GM18526 (cell line): ENCODE measurements around the gene CFD.

Experiments
- POLR2A ChIP-seq: IDR thresholded peaks from 3 replicates; pipeline ENCODE4 v1.6.1; 2011; ENCODE audit not compliant: insufficient read length; ENCODE audit errors: extremely low read depth

The CFD gene

DNA sequence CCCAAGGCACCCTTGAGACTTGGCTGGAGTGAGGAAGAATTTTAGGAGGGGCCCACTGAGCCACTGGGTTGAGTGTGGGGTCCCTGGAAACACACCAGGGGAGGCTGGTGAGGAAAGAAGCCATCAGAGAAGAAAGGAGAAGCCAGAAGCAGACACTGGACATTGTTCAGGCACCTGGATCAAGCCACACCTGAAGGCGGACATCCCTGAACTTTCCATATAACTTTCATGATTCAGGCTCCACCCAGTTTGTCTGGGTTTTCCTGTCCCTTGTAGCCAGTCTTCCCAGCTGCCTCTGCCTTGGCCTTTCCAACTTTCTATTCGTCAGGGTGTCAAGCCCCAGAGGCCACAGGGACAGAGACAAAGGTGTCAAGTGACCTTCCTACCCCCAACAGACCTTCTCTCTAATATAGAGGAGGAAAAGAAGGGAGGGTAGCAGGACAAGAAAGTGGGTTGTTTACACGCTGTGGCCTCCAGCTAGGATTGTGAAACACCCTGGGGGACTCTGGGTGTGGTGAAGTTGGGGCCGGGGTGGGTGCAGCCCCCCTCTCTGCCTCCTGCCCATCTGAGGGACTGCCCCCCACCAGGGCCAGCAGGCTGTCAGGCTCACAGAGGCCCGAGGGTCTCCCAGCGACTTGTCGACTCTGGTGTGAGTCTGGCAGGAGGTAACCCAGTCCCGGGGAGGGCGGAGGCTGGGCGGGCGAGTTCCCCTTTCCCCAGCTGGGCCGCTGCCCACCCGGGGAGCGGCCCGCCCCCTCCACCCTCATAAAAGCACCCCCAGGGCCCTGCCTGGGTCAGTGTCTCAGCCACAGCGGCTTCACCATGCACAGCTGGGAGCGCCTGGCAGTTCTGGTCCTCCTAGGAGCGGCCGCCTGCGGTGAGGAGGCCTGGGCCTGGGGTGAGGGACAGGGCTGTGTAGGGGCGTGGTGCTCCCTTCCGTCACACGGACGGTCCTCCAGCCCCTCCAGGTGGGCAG, at the start of gene CFD:
TSS of gene CFD (plus strand) at position 797 of the 976 bp plus-strand sequence. CDS start at position 823, 26 bp downstream.
- no peak for TF ChIP-seq POLR2A

- TF ChIP-seq POLR2A, result no peak
Measured at GRCh38 chr19:810077-810855, 49.2 kb upstream of the CFD start.

- no peak for TF ChIP-seq POLR2A
Measured at GRCh38 chr19:810883-811489, 48.5 kb upstream of the CFD start.

- TF ChIP-seq POLR2A, result no peak
Measured at GRCh38 chr19:811506-812048, 47.9 kb upstream of the CFD start.

DNA sequence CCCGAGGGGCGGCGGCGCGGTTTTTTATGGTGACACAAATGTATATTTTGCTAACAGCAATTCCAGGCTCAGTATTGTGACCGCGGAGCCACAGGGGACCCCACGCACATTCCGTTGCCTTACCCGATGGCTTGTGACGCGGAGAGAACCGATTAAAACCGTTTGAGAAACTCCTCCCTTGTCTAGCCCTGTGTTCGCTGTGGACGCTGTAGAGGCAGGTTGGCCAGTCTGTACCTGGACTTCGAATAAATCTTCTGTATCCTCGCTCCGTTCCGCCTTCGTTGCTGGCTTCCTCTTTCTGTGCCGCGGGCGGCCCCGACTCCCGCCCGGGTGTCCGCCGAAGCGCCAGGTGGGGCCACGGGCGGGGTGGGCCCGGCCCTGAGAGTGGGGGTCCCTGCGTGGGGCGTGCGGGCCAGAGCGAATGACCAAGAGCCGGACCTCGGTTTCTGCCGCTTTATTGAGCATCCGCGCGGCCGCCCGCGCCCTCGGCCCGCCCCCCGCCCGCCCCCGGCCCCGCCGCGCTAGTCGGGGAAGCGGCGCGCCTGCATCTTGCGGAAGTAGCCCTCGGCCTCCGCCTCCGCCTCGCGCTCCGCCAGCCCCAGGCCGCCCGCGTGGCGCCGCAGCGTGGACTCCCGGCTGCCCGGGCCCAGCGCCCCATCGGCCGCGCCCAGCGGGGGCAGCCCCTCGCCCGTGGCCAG, 47.3 kb upstream of the CFD start:
- no peak for TF ChIP-seq POLR2A

DNA sequence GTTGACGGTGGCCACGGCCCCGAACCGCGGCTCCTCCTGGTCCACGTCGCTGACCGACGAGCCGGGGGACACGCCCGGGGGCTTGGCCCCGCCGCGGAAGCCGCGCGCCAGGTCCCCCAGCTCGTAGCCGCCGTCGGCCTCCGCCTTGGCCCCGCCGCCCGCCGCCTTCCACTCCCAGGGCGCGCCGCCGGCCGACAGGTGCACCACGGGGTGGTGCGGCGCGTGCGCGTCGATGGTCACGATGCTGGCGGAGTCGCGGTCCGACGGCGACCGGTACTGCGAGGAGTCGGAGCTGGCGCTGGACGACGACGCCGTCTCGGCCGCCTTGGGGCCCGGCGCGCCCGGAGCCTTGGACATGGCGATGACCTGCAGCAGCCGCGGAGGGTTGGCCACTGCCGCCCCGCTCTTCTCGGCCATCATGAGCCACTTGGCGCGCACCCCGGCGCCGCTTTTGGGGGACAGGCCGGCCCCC, 46.7 kb upstream of the CFD start:
- peak; percentile 16 for TF ChIP-seq POLR2A

GRCh38 chr19:813219-814151, 46.0 kb upstream of the CFD start:
- TF ChIP-seq POLR2A, result peak; percentile 9

DNA sequence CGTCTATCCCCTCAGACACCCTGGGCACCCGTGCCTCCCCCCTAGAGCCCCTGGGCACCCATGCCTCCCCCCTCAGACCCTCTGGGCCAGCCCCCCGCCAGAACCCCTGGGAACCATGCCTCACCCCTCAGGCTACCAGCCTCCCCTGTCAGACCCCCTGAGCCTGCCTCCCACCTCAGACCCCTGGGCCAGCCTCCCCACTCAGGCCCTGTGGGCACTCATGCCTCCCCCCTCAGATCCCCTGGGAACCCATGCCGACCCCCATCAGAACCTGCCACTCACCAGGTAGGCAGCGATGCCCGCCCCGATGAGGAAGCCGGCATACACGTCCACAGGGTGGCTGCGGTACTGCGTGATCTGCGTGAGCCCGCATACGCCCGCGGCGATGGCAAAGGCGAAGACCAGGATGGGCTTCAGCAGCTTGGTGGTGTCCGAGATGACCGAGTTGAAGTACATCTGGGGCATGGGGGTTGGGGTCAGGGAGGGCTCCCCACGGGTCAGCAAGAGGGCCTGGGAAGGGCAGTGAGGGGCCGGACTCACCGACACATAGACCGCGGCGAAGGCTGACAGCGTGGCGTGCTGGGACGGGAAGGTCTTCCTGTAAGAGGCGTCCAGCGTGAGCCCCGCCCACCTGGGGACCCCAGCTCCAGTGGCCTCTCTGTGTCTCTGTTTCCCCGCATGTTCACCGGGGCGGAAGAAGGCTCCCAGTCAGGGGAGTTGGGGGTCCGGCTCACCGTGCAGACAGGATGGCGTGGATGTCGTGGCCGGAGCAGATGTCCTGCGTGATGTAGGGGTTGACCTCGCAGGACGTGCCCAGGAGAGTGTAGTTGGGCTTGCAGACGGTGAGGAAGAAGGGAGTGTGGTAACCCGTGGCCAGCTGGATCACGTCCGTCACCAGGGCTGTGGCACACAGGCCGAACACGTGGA, 45.0 kb upstream of the CFD start:
- TF ChIP-seq POLR2A, result peak; percentile 15

DNA sequence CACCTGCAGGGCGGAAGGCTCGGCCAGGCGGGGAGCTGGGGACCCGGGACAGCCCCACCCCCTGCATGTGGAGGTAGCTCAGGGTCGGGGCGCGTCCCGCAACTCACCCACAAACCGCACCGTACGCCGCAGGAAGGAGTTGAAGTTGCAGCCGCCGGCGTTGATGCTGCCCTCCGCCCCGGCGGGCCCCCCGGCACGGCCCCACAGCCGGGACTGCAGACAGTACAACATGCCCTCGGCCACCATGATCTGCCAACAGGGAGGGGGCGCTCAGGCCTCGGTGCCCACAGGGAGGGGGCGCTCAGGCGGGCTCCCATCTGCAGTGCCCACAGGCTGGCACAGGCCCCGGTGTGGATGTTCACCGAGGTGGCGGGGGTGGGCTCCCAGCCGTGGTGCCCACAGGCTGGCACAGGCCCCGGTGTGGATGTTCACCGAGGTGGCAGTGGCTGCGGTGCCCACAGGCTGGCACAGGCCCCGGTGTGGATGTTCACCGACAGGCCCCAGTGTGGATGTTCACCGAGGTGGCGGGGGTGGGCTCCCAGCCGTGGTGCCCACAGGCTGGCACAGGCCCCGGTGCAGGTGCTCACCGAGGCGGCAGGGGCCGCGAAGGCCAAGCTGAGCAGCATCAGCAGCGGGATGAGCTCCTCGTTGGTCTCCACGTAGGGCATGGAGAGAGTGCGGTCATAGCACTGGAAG, 44.2 kb upstream of the CFD start:
- TF ChIP-seq POLR2A, result peak; percentile 7

- no peak for TF ChIP-seq POLR2A
Measured at GRCh38 chr19:815775-816499, 43.5 kb upstream of the CFD start.

DNA sequence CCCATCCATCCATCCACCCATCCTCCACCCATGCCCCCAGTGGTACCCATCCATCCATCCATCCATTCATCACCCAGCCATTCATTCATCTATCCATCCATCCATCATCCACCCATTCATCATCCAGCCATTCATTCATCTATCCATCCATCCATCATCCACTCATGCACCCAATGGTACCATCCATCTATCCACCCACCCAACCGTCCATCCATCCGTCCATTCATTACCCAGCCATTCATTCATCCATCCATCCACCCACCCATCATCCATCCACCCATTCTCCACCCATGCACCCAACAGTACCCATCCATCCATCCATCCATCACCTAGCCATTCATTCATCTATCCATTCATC, 43.0 kb upstream of the CFD start:
- TF ChIP-seq POLR2A, result no peak
